Lung (tissue), 12 donors: Measurements from ENCODE around the gene SLC35F3. TPM values are rescaled to one million over a fixed set of nuclear protein-coding genes. Genes with fewer than 3 reads are reported as not detected.

Source experiments
- ATAC-seq: fragments of 200-7000 bp; cut with Tn5 transposase; one replicate; pipeline ENCODE4 v1.9.1; 2020; ENCODE audit warnings: moderate number of reproducible peaks; ENCODE audit not compliant: insufficient read depth, low FRiP score
- DNase-seq, 3 donors: peaks; one replicate each; pipeline ENCODE4 v3.0.0-alpha.2; 2013 to 2017
- H3K27ac ChIP-seq, 2 donors: one replicate each; pipeline ENCODE4 v1.5.1; 2013; ENCODE audit warnings: mild to moderate bottlenecking in 2 of 2, moderate library complexity in 2 of 2, control low read depth in 1 of 2, inconsistent platforms in 1 of 2, low read depth in 1 of 2, low read length in 1 of 2
- H3K27me3 ChIP-seq, 3 donors: one replicate each; pipeline ENCODE4 v1.5.1; 2013; ENCODE audit warnings: low read length in 2 of 3; ENCODE audit not compliant: control insufficient read depth in 3 of 3, insufficient read depth in 3 of 3
- H3K36me3 ChIP-seq, 4 donors: one replicate each; pipeline ENCODE4 v1.5.1; 2013; ENCODE audit warnings: low read length in 4 of 4, mild to moderate bottlenecking in 1 of 4, moderate library complexity in 1 of 4; ENCODE audit not compliant: control insufficient read depth in 4 of 4, insufficient read depth in 4 of 4
- H3K4me1 ChIP-seq, 5 donors: one replicate each; pipeline ENCODE4 v1.5.1; 2013; ENCODE audit warnings: low read length in 5 of 5, mild to moderate bottlenecking in 2 of 5, moderate library complexity in 1 of 5; ENCODE audit not compliant: control insufficient read depth in 5 of 5, insufficient read depth in 5 of 5
- H3K4me3 ChIP-seq: one replicate; pipeline ENCODE4 v1.5.1; 2013; ENCODE audit warnings: mild to moderate bottlenecking, control low read depth, moderate library complexity
- H3K9ac ChIP-seq, 2 donors: one replicate each; pipeline ENCODE4 v1.5.1; 2013; ENCODE audit warnings: low read length in 2 of 2, control low read depth in 1 of 2; ENCODE audit not compliant: insufficient read depth in 1 of 2
- H3K9me3 ChIP-seq, 4 donors: one replicate each; pipeline ENCODE4 v1.5.1; 2013; ENCODE audit warnings: low read length in 3 of 4, mild to moderate bottlenecking in 1 of 4, moderate library complexity in 1 of 4; ENCODE audit not compliant: control insufficient read depth in 4 of 4, insufficient read depth in 3 of 4
- CTCF ChIP-seq: IDR thresholded peaks from 2 replicates; pipeline ENCODE4 v1.5.1; 2012; ENCODE audit warnings: mild to moderate bottlenecking; ENCODE audit errors: control extremely low read depth, extremely low read depth
- WGBS, 2 donors: extraction: QIAGEN DNeasy Blood & Tissue Kit; methylation state at CpG; one replicate each; pipeline ENCODE4 v1.1.7; 2013; 5-methylcytosine and 5-hydroxymethylcytosine counted together
- polyA plus RNA-seq, 2 donors: library from polyadenylated mRNA; stranded (reverse); fragments of 200-250 nt; gene quantifications; one replicate each; pipeline ENCODE4 v1.2.1, GENCODE V29; 2013
- total RNA-seq, 2 donors: library from RNA; depleted of rRNA in 1 of 2; stranded (reverse); fragments of >200 nt in 1 of 2; gene quantifications; one replicate each; pipeline ENCODE4 v1.2.1, GENCODE V29; 2014 to 2021
- donor health status: control.
- donor health status: control.
- donor health status: Bipolar disorder and iron deficiency.
- donor health status: healthy.
- donor health status: DM: yes; HTN: yes; CAD: no.

SLC35F3 gene
- total and polyA plus RNA-seq, 4 donors, result 0.09 to 1.4 (median 0.48) TPM

- Histone ChIP-seq H3K9ac (no peak overlapping the region), H3K9me3 (no peaks in the 10 kb centered on the region), H3K36me3 (peaks cover 0 to 4% (median 0%) of the 10 kb centered on the region in 4 donors), H3K27me3 (peaks cover 0 to 2% (median 0%) of the 10 kb centered on the region in 3 donors), H3K27ac (no peak overlapping the region), H3K4me1 (peaks cover 0 to 10% (median 0%) of the 10 kb centered on the region in 5 donors), H3K4me3 (no peak overlapping the region)
- 79 to 86% methylated on average over 3 of the region's 3 CpGs for WGBS, 2 donors
- TF ChIP-seq CTCF, result no peak
- ATAC-seq, result no peak
- DNase-seq, result no peak
Measured at GRCh38 chr1:234369033-234369430, 464.6 kb downstream of the SLC35F3 start.

DNA sequence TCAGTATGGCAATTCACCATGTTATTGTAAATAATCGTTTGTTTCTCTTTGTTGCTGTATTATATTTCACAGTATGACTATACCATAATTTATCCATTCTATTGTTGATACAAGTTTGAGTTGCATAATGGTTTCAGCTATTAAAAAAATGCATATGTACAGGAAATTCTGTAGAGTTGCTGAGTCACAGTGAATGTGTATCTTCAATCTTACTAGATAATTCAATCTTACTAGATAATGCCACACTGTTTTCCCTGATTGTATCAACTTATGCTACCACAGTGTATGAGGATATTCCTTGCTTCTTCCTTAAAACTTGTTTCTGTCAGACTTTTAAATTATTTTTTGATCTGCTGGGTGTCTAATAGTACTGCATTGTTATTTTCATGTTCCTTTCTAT is 465.3 kb downstream of the SLC35F3 start:
- WGBS, 2 donors, result 79 to 87% methylated on average over 1 of the region's 1 CpG
- Histone ChIP-seq H3K9me3 (no peaks in the 10 kb centered on the region), H3K27ac (no peak overlapping the region), H3K4me3 (no peak overlapping the region), H3K36me3 (peaks cover 0 to 4% (median 0%) of the 10 kb centered on the region in 4 donors), H3K4me1 (peaks cover 0 to 17% (median 6%) of the 10 kb centered on the region in 5 donors), H3K9ac (no peak overlapping the region), H3K27me3 (peaks cover 0 to 2% (median 0%) of the 10 kb centered on the region in 3 donors)
- TF ChIP-seq CTCF, result no peak
- DNase-seq, result no peak
- no peak for ATAC-seq

DNA sequence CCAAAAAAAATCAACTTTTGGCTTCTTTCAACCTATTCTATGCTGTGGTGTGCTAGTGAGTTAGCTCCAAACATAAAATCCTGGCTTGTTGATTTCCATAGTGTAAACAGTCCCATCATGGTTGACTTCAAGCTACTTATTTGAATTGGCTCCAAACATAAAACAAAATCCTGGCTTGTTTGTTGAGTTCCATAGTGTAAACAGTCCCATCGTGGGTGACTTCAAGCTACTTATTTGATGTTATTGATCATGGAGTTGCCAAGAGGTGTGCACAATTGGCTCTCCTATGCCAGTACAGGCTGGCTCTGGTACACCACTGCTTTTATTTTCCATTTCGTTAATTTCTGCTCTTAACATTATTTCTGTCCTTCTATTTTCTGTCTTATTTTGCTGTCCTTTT is 466.9 kb downstream of the SLC35F3 start:
- no peak overlapping the region for H3K27ac ChIP-seq
- WGBS, 2 donors, result 62 to 77% methylated on average over 2 of the region's 2 CpGs
- H3K4me3 ChIP-seq, result no peak overlapping the region
- no peaks in the 10 kb centered on the region for H3K9me3 ChIP-seq
- no peak for DNase-seq
- ATAC-seq, result no peak
- peaks cover 0 to 7% (median 4%) of the 10 kb centered on the region in 4 donors for H3K36me3 ChIP-seq
- H3K9ac ChIP-seq, result no peak overlapping the region
- no peak for TF ChIP-seq CTCF
- peaks cover 0 to 18% (median 7%) of the 10 kb centered on the region in 5 donors for H3K4me1 ChIP-seq
- peaks cover 0 to 2% (median 0%) of the 10 kb centered on the region in 3 donors for H3K27me3 ChIP-seq
